Activated naive CD8-positive, alpha-beta T cell (primary cell): ENCODE results near the gene CST1.

Source experiments
- H3K27ac Mint-ChIP-seq: one replicate; pipeline ENCODE4 v1.8.0; 2021; ENCODE audit warnings: mixed read lengths
- H3K27me3 Mint-ChIP-seq: one replicate; pipeline ENCODE4 v1.8.0; 2021; ENCODE audit warnings: mixed read lengths
- H3K36me3 Mint-ChIP-seq: one replicate; pipeline ENCODE4 v1.8.0; 2021; ENCODE audit warnings: mixed read lengths
- H3K4me1 Mint-ChIP-seq: one replicate; pipeline ENCODE4 v1.8.0; 2021; ENCODE audit warnings: low read depth, mixed read lengths
- H3K4me3 Mint-ChIP-seq: one replicate; pipeline ENCODE4 v1.8.0; 2021; ENCODE audit warnings: mild to moderate bottlenecking, mixed read lengths
- H3K9me3 Mint-ChIP-seq: one replicate; pipeline ENCODE4 v1.8.0; 2021; ENCODE audit warnings: low read depth, mixed read lengths

Gene CST1

GRCh38 chr20:23700931-23701330, 49.8 kb downstream of the CST1 start:
- no peaks in the 10 kb centered on the region for H3K4me1 Mint-ChIP-seq
- no peaks in the 10 kb centered on the region for H3K9me3 Mint-ChIP-seq
- H3K27ac Mint-ChIP-seq = no peak overlapping the region

GRCh38 chr20:23697947-23698346, 52.8 kb downstream of the CST1 start:
- peaks cover 5% of the 10 kb centered on the region for H3K27me3 Mint-ChIP-seq
- no peak overlapping the region for H3K4me3 Mint-ChIP-seq
- no peaks in the 10 kb centered on the region for H3K4me1 Mint-ChIP-seq
- H3K27ac Mint-ChIP-seq = no peak overlapping the region
- no peaks in the 10 kb centered on the region for H3K36me3 Mint-ChIP-seq
- H3K9me3 Mint-ChIP-seq = no peaks in the 10 kb centered on the region

More at GRCh38 chr20:23700931-23701330, 49.8 kb downstream of the CST1 start:
- no peak overlapping the region for H3K4me3 Mint-ChIP-seq
- H3K27me3 Mint-ChIP-seq = peaks cover 2% of the 10 kb centered on the region
- no peaks in the 10 kb centered on the region for H3K36me3 Mint-ChIP-seq
